ENCODE results near the gene ZNF746.

DNA sequence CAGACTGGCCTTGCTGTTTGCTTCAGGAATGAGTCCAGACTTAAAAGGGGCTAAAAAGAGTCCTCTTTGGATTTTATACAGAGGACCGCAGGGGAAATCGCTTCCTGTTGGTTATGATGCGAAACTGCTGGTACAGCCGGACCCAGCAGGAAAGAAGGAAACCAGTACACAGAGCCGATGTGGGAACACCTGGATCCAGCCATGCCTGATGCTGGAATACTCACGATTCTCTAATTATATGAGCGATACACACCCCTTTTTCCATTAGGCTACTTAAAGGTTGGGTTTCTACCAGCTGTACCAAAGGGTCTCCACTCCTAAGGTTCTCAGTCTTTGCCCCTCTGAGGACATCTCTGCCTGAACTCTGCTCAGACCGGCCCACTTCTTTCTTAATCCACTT lies 64.5 kb downstream of the ZNF746 start:
- TF ChIP-seq, protein P1, sequence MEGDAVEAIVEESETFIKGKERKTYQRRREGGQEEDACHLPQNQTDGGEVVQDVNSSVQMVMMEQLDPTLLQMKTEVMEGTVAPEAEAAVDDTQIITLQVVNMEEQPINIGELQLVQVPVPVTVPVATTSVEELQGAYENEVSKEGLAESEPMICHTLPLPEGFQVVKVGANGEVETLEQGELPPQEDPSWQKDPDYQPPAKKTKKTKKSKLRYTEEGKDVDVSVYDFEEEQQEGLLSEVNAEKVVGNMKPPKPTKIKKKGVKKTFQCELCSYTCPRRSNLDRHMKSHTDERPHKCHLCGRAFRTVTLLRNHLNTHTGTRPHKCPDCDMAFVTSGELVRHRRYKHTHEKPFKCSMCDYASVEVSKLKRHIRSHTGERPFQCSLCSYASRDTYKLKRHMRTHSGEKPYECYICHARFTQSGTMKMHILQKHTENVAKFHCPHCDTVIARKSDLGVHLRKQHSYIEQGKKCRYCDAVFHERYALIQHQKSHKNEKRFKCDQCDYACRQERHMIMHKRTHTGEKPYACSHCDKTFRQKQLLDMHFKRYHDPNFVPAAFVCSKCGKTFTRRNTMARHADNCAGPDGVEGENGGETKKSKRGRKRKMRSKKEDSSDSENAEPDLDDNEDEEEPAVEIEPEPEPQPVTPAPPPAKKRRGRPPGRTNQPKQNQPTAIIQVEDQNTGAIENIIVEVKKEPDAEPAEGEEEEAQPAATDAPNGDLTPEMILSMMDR (IDR thresholded peaks at IDR 0.05; ENCODE audit: low read length): no peak
- TF ChIP-seq EZH2 (optimal IDR thresholded peaks at IDR 0.05; ENCODE audit: low read depth, low read length): no peak
